Transverse colon (tissue), 4 donors: ENCODE data around the gene TOMM22.

Experiments
- CTCF ChIP-seq, 5 experiments: fragments of 200-600 bp in 3 of 5; fragments of 450-650 bp in 2 of 5; sonication (generic) in 3 of 5; IDR thresholded peaks; 1 replicate in 2 of 5; 2 replicates in 3 of 5; pipeline ENCODE4 v1.5.1; 2016 to 2017; ENCODE audit warnings: antibody characterized with exemption in 5 of 5, inconsistent platforms in 3 of 5, mild to moderate bottlenecking in 2 of 5, moderate library complexity in 1 of 5
- EP300 ChIP-seq: sonication (generic); formaldehyde crosslinking; IDR thresholded peaks from one replicate; pipeline ENCODE4 v1.6.1; 2017; ENCODE audit warnings: antibody characterized with exemption, low read depth
- POLR2AphosphoS5 ChIP-seq, 3 donors: sonication (generic); formaldehyde crosslinking; IDR thresholded peaks; one replicate each; pipeline ENCODE4 v1.6.1; 2016; ENCODE audit warnings: antibody characterized with exemption in 3 of 3

GRCh38 chr22:38684895-38685294 is 3.1 kb downstream of the TOMM22 start:
- TF ChIP-seq POLR2AphosphoS5 (IDR thresholded peaks at IDR 0.05) (no peak), CTCF (IDR thresholded peaks at IDR 0.05) (no peak), EP300 (no peak)
